A549 (cell line): ENCODE measurements around the gene PARVB. TPM values are rescaled to one million over a fixed set of nuclear protein-coding genes. Genes with fewer than 3 reads are reported as not detected.

ENCODE experiments used
- ATAC-seq, 2 experiments: fragments of 200-7000 bp in 1 of 2; fragments of >200 bp in 1 of 2; cut with Nextera tagmentation in 1 of 2; cut with Tn5 transposase in 1 of 2; 3 replicates each; pipeline versions ENCODE4 v1.8.0 to v1.9.1; 2018 to 2020; ENCODE audit warnings: mild to moderate bottlenecking in 1 of 2, moderate library complexity in 1 of 2
- CTCF ChIA-PET: fragments of 300-600 bp; sonication (Branson Sonifier 250); formaldehyde crosslinking; extraction: SDS; loops from one replicate; lab custom pipeline; 2021; ENCODE audit warnings: antibody characterized with exemption, inconsistent platforms; lab: Yijun Ruan, JAX
- POLR2A ChIA-PET: fragments of 350-600 bp; formaldehyde crosslinking; extraction: SDS; loops from one replicate; lab custom pipeline; 2021; ENCODE audit warnings: antibody characterized with exemption, inconsistent platforms; lab: Yijun Ruan, JAX
- DNase-seq, 2 experiments: peaks; one replicate each; pipeline versions ENCODE4 v3.0.0 to v3.0.0-alpha.2; 2011 to 2016; ENCODE audit warnings: low read depth in 1 of 2, low spot score in 1 of 2
- FAIRE-seq: peaks from 2 replicates; lab custom pipeline; 2011; peaks lifted over from hg19 to GRCh38; lab: Jason Lieb, UNC
- H3K27ac ChIP-seq, 2 experiments: fragments of >200 bp; sonication (Bioruptor Twin); formaldehyde crosslinking; 3 replicates each; pipeline ENCODE4 v1.5.1; 2016 to 2017
- H3K4me1 ChIP-seq: fragments of >200 bp; sonication (Bioruptor Twin); formaldehyde crosslinking; 3 replicates; pipeline ENCODE4 v1.6.1; 2016
- H3K4me2 ChIP-seq: fragments of >200 bp; sonication (Bioruptor Twin); formaldehyde crosslinking; 3 replicates; pipeline ENCODE4 v1.6.1; 2016
- H3K4me3 ChIP-seq: fragments of >200 bp; sonication (Bioruptor Twin); formaldehyde crosslinking; 3 replicates; pipeline ENCODE4 v1.5.1; 2016
- H3K9me3 ChIP-seq: fragments of >200 bp; sonication (Bioruptor Twin); formaldehyde crosslinking; 3 replicates; pipeline ENCODE4 v1.6.1; 2016
- BHLHE40 ChIP-seq: IDR thresholded peaks from 2 replicates; pipeline ENCODE4 v1.6.1; 2012; ENCODE audit warnings: low read depth, low read length, inconsistent platforms
- CBX8 ChIP-seq: fragments of 200-600 bp; sonication (generic); IDR thresholded peaks from 2 replicates; pipeline ENCODE4 v1.6.1; 2016
- CHD2 ChIP-seq: fragments of 150-350 bp; IDR thresholded peaks from 2 replicates; pipeline ENCODE4 v1.6.1; 2014; ENCODE audit warnings: low read length; ENCODE audit not compliant: partially characterized antibody
- CHD4 ChIP-seq: fragments of 200-600 bp; sonication (generic); IDR thresholded peaks from 2 replicates; pipeline ENCODE4 v1.6.1; 2016; ENCODE audit warnings: antibody characterized with exemption, mild to moderate bottlenecking, borderline replicate concordance
- EHMT2 ChIP-seq: fragments of 200-600 bp; sonication (generic); IDR thresholded peaks from 2 replicates; pipeline ENCODE4 v1.6.1; 2016; ENCODE audit warnings: antibody characterized with exemption, low read depth, mild to moderate bottlenecking, moderate library complexity
- HOXA7 ChIP-seq: fragments of 250-450 bp; sonication (Bioruptor Pico); IDR thresholded peaks from 2 replicates; pipeline ENCODE4 v1.5.0; 2020; ENCODE audit warnings: mild to moderate bottlenecking, moderate library complexity
- HOXB5 ChIP-seq: fragments of 250-450 bp; sonication (Bioruptor Pico); IDR thresholded peaks from 2 replicates; pipeline ENCODE4 v1.5.0; 2020; ENCODE audit warnings: mild to moderate bottlenecking, moderate library complexity
- JUN ChIP-seq, 2 experiments: fragments of >200 bp; sonication (Bioruptor Twin); formaldehyde crosslinking; IDR thresholded peaks; 2 replicates in 1 of 2; 3 replicates in 1 of 2; pipeline ENCODE4 v1.6.1; 2016 to 2017
- NFE2L2 ChIP-seq: fragments of 150-350 bp; conservative IDR thresholded peaks from 2 replicates; pipeline ENCODE4 v1.6.1; 2014; ENCODE audit warnings: low read length
- PBX3 ChIP-seq: IDR thresholded peaks from 2 replicates; pipeline ENCODE4 v1.6.1; 2012
- PHF8 ChIP-seq: fragments of 200-600 bp; sonication (generic); IDR thresholded peaks from 2 replicates; pipeline ENCODE4 v1.6.1; 2016; ENCODE audit warnings: low read depth, mild to moderate bottlenecking, antibody characterized with exemption, moderate library complexity, borderline replicate concordance
- RCOR1 ChIP-seq: fragments of 150-350 bp; IDR thresholded peaks from 2 replicates; pipeline ENCODE4 v1.6.1; 2014; ENCODE audit warnings: antibody characterized with exemption, low read length, low read depth
- RFX5 ChIP-seq: fragments of 450-650 bp; IDR thresholded peaks from 2 replicates; pipeline ENCODE4 v1.7.1; 2014; ENCODE audit warnings: antibody characterized with exemption, mild to moderate bottlenecking, moderate library complexity
- TP53 ChIP-seq: fragments of 250-450 bp; sonication (Bioruptor Pico); IDR thresholded peaks from 2 replicates; pipeline ENCODE4 v1.5.0; 2021; ENCODE audit warnings: mild to moderate bottlenecking, moderate library complexity
- USF2 ChIP-seq: fragments of 450-650 bp; IDR thresholded peaks from 2 replicates; pipeline ENCODE4 v1.6.1; 2014; ENCODE audit warnings: antibody characterized with exemption
- ZC3H11A ChIP-seq: fragments of 450-650 bp; IDR thresholded peaks from 2 replicates; pipeline ENCODE4 v1.6.1; 2014; ENCODE audit warnings: antibody characterized with exemption, mild to moderate bottlenecking
- ZFP36 ChIP-seq: fragments of 450-650 bp; IDR thresholded peaks from 2 replicates; pipeline ENCODE4 v1.6.1; 2014; ENCODE audit warnings: borderline replicate concordance; ENCODE audit not compliant: partially characterized antibody
- ZNF302 ChIP-seq: fragments of 250-450 bp; sonication (Bioruptor Pico); IDR thresholded peaks from 2 replicates; pipeline ENCODE4 v1.9.0; 2021; ENCODE audit warnings: inconsistent platforms, mild to moderate bottlenecking, moderate library complexity
- WGBS: methylation state at CpG from one replicate; pipeline ENCODE4 v1.1.6; 2017; ENCODE audit errors: missing lambda C conversion rate; 5-methylcytosine and 5-hydroxymethylcytosine counted together
- polyA plus RNA-seq, 4 experiments: library from polyadenylated mRNA; depleted of rRNA in 3 of 4; stranded (reverse); fragments of >200 nt; fragmentation: RNase III in 1 of 4; extraction: RNeasy Plus Mini Kit Qiagen cat#74134 plus additional on column Dnase treatment in 1 of 4; gene quantifications; 2 replicates in 3 of 4; 3 replicates in 1 of 4; pipeline ENCODE4 v1.2.3, GENCODE V29; 2011 to 2017
- TF ChIP-seq, protein P1 (sequence below): IDR thresholded peaks from 2 replicates; pipeline ENCODE4 v1.6.1; 2012
- TF ChIP-seq, protein P2 (sequence below): fragments of 250-450 bp; sonication (Bioruptor Pico); IDR thresholded peaks from 2 replicates; pipeline ENCODE4 v1.5.0; 2021; ENCODE audit warnings: mild to moderate bottlenecking, moderate library complexity, borderline replicate concordance
- TF ChIP-seq, protein P3 (sequence below): fragments of 250-450 bp; sonication (Bioruptor Pico); IDR thresholded peaks from 2 replicates; pipeline ENCODE4 v1.5.0; 2020; ENCODE audit warnings: low read depth, mild to moderate bottlenecking, moderate library complexity

PARVB gene
- polyA plus RNA-seq, 2 of the 4 experiments (the other 2 are of a cell fraction) = 28.3 to 33.5 TPM

DNA sequence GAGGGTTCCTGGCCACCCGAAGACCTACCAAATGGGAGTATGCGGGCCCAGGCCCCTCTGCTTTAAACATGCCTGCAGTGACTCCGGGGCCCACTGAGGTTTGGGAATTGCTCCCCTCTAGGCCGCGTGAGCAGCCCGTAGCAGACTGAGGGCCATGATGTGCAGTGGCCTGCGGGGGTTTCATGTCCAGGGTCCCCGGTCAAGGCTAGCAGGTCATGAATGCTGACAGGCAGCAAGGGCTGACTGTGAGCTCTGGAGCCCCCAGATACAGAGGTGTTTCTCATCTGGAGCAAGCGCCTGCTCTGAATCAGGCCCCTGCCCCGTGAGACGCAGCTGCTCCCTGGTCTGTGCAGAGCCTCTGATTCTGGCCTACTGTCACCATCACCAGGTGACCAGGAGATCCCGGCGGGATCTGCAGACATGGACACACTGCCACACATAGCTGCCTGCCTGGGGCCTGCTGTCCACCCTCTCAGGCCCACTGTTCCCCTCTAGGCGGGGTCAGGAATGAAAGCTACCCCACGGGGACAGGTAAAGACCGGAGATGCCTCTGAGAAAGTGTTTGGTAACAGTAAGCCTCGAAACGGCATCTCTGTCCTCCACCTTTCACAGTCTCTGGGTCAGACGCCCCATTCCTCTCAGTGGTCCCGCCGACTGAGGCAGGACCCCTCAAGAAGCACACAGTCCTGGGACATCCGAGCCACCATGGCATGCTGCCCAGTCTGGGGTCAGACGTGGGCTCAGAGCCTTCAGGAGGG is 73.3 kb downstream of the PARVB start:
- CTCF ChIA-PET = interaction anchor here (0.6 to 4.6 kb wide), 6 partner anchors 12 to 748 kb away, joined by 3 to 18 read pairs (median 4); no protein-coding TSS in a partner anchor
- FAIRE-seq = no peak
- TF ChIP-seq TP53 (CRISPR knock-in tag) = no peak
- TF ChIP-seq, all 56 proteins: peak for 0

DNA sequence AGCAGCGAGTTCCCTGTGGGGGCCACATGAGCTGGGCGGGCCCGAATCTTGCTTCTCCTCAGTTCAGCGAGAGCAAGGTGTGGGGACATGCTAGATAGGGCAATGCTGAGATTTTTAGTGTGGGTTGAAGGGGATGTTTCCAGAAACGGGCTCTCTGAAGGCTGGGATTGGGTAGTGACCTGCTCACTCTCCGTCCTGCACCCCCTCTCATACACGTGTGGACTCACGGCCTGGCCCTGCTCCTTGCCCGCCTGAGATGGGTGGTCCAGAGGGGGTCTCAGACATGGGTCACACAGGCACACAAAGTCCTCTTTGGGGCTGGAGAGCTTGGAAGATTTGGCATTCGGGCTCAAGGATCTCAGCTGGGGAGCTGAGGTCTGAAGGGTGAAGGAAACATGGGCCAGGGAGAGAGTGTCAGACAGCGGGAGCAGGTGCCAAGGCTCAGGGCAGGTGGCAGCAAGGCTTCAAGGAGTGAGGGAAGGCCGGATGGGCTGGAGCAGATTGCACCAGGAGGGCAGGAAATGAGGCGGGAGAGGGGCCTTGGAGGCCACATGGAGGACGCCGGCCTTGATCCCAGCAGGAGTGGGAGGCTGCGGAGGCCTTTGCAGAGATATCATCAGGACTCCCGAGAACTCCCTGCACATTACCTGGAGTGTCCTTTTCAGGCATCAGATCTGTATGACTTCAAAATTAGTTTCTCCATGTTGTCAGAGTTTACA is 74.1 kb downstream of the PARVB start:
- ChIA-PET POLR2A (no interaction called here), CTCF (interaction anchor here (0.8 to 4.6 kb wide), 4 partner anchors 13 to 529 kb away, joined by 3 to 18 read pairs (median 4); no protein-coding TSS in a partner anchor)
- no peak for FAIRE-seq
- no peaks in the 10 kb centered on the region for H3K9me3 ChIP-seq
- no peak for TF ChIP-seq USF2
- no peak for TF ChIP-seq PHF8
- WGBS = 84% methylated on average over 14 of the region's 17 CpGs
- DNase-seq = no peak
- H3K4me1 ChIP-seq = no peaks in the 10 kb centered on the region
- no peak overlapping the region for H3K4me3 ChIP-seq
- ATAC-seq = no peak
- H3K27ac ChIP-seq = no peak overlapping the region
- no peak overlapping the region for H3K4me2 ChIP-seq

More for the DNA sequence above, 73.3 kb downstream of the PARVB start:
- ATAC-seq (no peak), DNase-seq (no peak)
- Histone ChIP-seq H3K27ac (no peak overlapping the region), H3K9me3 (no peaks in the 10 kb centered on the region), H3K4me1 (no peaks in the 10 kb centered on the region), H3K4me3 (no peak overlapping the region), H3K4me2 (no peak overlapping the region)
- 90% methylated on average over 8 of the region's 23 CpGs for WGBS
- POLR2A ChIA-PET = no interaction called here

- no peak for FAIRE-seq
- Histone ChIP-seq H3K27ac (no peak overlapping the region), H3K4me3 (no peak overlapping the region), H3K4me1 (no peaks in the 10 kb centered on the region), H3K9me3 (no peaks in the 10 kb centered on the region), H3K4me2 (no peak overlapping the region)
- ATAC-seq = no peak
- 88% methylated on average over 14 of the region's 15 CpGs for WGBS
- CTCF ChIA-PET = interaction anchor here (0.8 to 1.3 kb wide), 2 partner anchors 106 to 528 kb away, joined by 3 to 4 read pairs; no protein-coding TSS in a partner anchor
- TF ChIP-seq, protein P1, sequence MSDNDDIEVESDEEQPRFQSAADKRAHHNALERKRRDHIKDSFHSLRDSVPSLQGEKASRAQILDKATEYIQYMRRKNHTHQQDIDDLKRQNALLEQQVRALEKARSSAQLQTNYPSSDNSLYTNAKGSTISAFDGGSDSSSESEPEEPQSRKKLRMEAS = no peak
- TF ChIP-seq HOXB5 (CRISPR knock-in tag) (no peak), NFE2L2 (no peak), ZNF302 (CRISPR knock-in tag) (no peak), TP53 (CRISPR knock-in tag) (no peak), CBX8 (no peak), CHD4 (no peak)
- no peak for DNase-seq
- POLR2A ChIA-PET = no interaction called here
Measured at GRCh38 chr22:44098966-44099530, 74.9 kb downstream of the PARVB start.

GRCh38 chr22:44099696-44100095 is 75.6 kb downstream of the PARVB start:
- FAIRE-seq = no peak
- WGBS = 97% methylated on average over 13 of the region's 13 CpGs
- H3K27ac ChIP-seq = no peak overlapping the region
- CTCF ChIA-PET = interaction anchor here (1.3 kb wide), 1 partner anchor 527 kb away, joined by 4 read pairs; no protein-coding TSS in a partner anchor
- no peak overlapping the region for H3K4me3 ChIP-seq
- H3K9me3 ChIP-seq = no peaks in the 10 kb centered on the region
- ATAC-seq = no peak
- no peak overlapping the region for H3K4me2 ChIP-seq
- POLR2A ChIA-PET = no interaction called here
- no peak for DNase-seq
- no peaks in the 10 kb centered on the region for H3K4me1 ChIP-seq
- TF ChIP-seq, protein P2, sequence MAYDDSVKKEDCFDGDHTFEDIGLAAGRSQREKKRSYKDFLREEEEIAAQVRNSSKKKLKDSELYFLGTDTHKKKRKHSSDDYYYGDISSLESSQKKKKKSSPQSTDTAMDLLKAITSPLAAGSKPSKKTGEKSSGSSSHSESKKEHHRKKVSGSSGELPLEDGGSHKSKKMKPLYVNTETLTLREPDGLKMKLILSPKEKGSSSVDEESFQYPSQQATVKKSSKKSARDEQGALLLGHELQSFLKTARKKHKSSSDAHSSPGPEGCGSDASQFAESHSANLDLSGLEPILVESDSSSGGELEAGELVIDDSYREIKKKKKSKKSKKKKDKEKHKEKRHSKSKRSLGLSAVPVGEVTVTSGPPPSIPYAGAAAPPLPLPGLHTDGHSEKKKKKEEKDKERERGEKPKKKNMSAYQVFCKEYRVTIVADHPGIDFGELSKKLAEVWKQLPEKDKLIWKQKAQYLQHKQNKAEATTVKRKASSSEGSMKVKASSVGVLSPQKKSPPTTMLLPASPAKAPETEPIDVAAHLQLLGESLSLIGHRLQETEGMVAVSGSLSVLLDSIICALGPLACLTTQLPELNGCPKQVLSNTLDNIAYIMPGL (CRISPR knock-in tag) = no peak
- TF ChIP-seq CHD2 = no peak
- no peak for TF ChIP-seq USF2
- no peak for TF ChIP-seq JUN (IDR thresholded peaks at IDR 0.05)
- TF ChIP-seq EHMT2 = no peak
- TF ChIP-seq HOXA7 = no peak
- no peak for TF ChIP-seq ZC3H11A
- no peak for TF ChIP-seq PBX3
- no peak for TF ChIP-seq CHD4
- no peak for TF ChIP-seq BHLHE40
- TF ChIP-seq ZFP36 = no peak
- no peak for TF ChIP-seq RFX5
- TF ChIP-seq, protein P3, sequence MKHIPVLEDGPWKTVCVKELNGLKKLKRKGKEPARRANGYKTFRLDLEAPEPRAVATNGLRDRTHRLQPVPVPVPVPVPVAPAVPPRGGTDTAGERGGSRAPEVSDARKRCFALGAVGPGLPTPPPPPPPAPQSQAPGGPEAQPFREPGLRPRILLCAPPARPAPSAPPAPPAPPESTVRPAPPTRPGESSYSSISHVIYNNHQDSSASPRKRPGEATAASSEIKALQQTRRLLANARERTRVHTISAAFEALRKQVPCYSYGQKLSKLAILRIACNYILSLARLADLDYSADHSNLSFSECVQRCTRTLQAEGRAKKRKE (CRISPR knock-in tag) = no peak
- TF ChIP-seq RCOR1 = no peak
